GF-D8 (cell line): ENCODE data around the gene KRT80.

Experiments
- DNase-seq: peaks from one replicate; lab custom pipeline; 2025; lab: John Stamatoyannopoulos, UW

The KRT80 gene

GRCh38 chr12:52152905-52153317 is 38.9 kb downstream of the KRT80 start:
- no peak for DNase-seq

- DNase-seq, result no peak
Observed at GRCh38 chr12:52151837-52152783, 39.7 kb downstream of the KRT80 start.

- DNase-seq, result no peak
Observed at GRCh38 chr12:52151153-52151836, 40.5 kb downstream of the KRT80 start.

GRCh38 chr12:52149651-52150241 is 42.1 kb downstream of the KRT80 start:
- DNase-seq, result no peak

- no peak for DNase-seq
Observed at GRCh38 chr12:52149182-52149641, 42.6 kb downstream of the KRT80 start.

GRCh38 chr12:52148464-52149181 is 43.2 kb downstream of the KRT80 start:
- DNase-seq, result no peak

GRCh38 chr12:52147964-52148463 is 43.8 kb downstream of the KRT80 start:
- DNase-seq, result no peak

GRCh38 chr12:52147367-52147963 is 44.3 kb downstream of the KRT80 start:
- DNase-seq, result no peak

- DNase-seq, result no peak
Observed at GRCh38 chr12:52146822-52147366, 44.9 kb downstream of the KRT80 start.

- no peak for DNase-seq
Observed at GRCh38 chr12:52146089-52146821, 45.6 kb downstream of the KRT80 start.

- DNase-seq, result no peak
Observed at GRCh38 chr12:52145228-52146088, 46.4 kb downstream of the KRT80 start.

- DNase-seq, result no peak
Observed at GRCh38 chr12:52144512-52145227, 47.1 kb downstream of the KRT80 start.

- DNase-seq, result no peak
Observed at GRCh38 chr12:52142431-52142830, 49.4 kb downstream of the KRT80 start.

GRCh38 chr12:52141875-52142274 is 49.9 kb downstream of the KRT80 start:
- DNase-seq, result no peak

GRCh38 chr12:52141306-52141705 is 50.5 kb downstream of the KRT80 start:
- DNase-seq, result no peak

- DNase-seq, result no peak
Observed at GRCh38 chr12:52139579-52140062, 52.2 kb downstream of the KRT80 start.

GRCh38 chr12:52139147-52139546 is 52.7 kb downstream of the KRT80 start:
- DNase-seq, result no peak

- DNase-seq, result no peak
Observed at GRCh38 chr12:52137746-52138145, 54.1 kb downstream of the KRT80 start.

GRCh38 chr12:52132754-52133161 is 59.1 kb downstream of the KRT80 start:
- no peak for DNase-seq
